H9 (cell line): ENCODE measurements around the gene KCNH5. TPM values are rescaled to one million over a fixed set of nuclear protein-coding genes. Genes with fewer than 3 reads are reported as not detected.

Experiments used
- DNase-seq: peaks from one replicate; pipeline ENCODE4 v3.0.0-alpha.2; 2017
- H2AFZ ChIP-seq: one replicate; pipeline ENCODE4 v1.6.1; 2013; ENCODE audit warnings: mild to moderate bottlenecking, low read length, control low read depth, moderate library complexity
- H2AK5ac ChIP-seq: 2 replicates; pipeline ENCODE4 v1.6.1; 2013; ENCODE audit warnings: low read length, control low read depth, mixed read lengths; ENCODE audit not compliant: insufficient read length
- H2BK120ac ChIP-seq: one replicate; pipeline ENCODE4 v1.6.1; 2013; ENCODE audit warnings: low read depth, mild to moderate bottlenecking, low read length, control low read depth, inconsistent platforms; ENCODE audit not compliant: poor library complexity, severe bottlenecking
- H2BK12ac ChIP-seq: 2 replicates; pipeline ENCODE4 v1.6.1; 2013; ENCODE audit warnings: low read length, control low read depth, mixed read lengths, low read depth; ENCODE audit not compliant: insufficient read length
- H2BK15ac ChIP-seq: 2 replicates; pipeline ENCODE4 v1.6.1; 2013; ENCODE audit warnings: low read depth, low read length, control low read depth
- H2BK20ac ChIP-seq: one replicate; pipeline ENCODE4 v1.6.1; 2013; ENCODE audit warnings: low read depth, mild to moderate bottlenecking, low read length, control low read depth, inconsistent platforms; ENCODE audit not compliant: poor library complexity, severe bottlenecking
- H2BK5ac ChIP-seq: 2 replicates; pipeline ENCODE4 v1.6.1; 2013; ENCODE audit warnings: low read length, control low read depth, mixed read lengths; ENCODE audit not compliant: insufficient read length
- H3K14ac ChIP-seq: 2 replicates; pipeline ENCODE4 v1.6.1; 2013; ENCODE audit warnings: low read length, control low read depth; ENCODE audit not compliant: insufficient read depth
- H3K18ac ChIP-seq: 2 replicates; pipeline ENCODE4 v1.6.1; 2013; ENCODE audit warnings: low read depth, mild to moderate bottlenecking, mixed read lengths, low read length, control low read depth; ENCODE audit not compliant: insufficient read length
- H3K23ac ChIP-seq: 2 replicates; pipeline ENCODE4 v1.6.1; 2013; ENCODE audit warnings: low read length, control low read depth, mixed read lengths, low read depth; ENCODE audit not compliant: insufficient read length
- H3K23me2 ChIP-seq: 2 replicates; pipeline ENCODE4 v1.6.1; 2013; ENCODE audit warnings: low read depth, mild to moderate bottlenecking, mixed read lengths, low read length, control low read depth; ENCODE audit not compliant: insufficient read length, poor library complexity, severe bottlenecking
- H3K27ac ChIP-seq: 2 replicates; pipeline ENCODE4 v1.5.1; 2013; ENCODE audit warnings: low read length, control low read depth, mixed read lengths, low read depth; ENCODE audit not compliant: insufficient read length
- H3K27me3 ChIP-seq: 2 replicates; pipeline ENCODE4 v1.6.1; 2013; ENCODE audit warnings: low read length, control low read depth, inconsistent platforms; ENCODE audit not compliant: insufficient read depth
- H3K4ac ChIP-seq: 2 replicates; pipeline ENCODE4 v1.6.1; 2013; ENCODE audit warnings: low read depth, mild to moderate bottlenecking, control low read depth, inconsistent platforms, low read length, moderate library complexity
- H3K4me1 ChIP-seq: 2 replicates; pipeline ENCODE4 v1.6.1; 2013; ENCODE audit warnings: low read length, control low read depth, inconsistent platforms; ENCODE audit not compliant: insufficient read depth
- H3K4me2 ChIP-seq: 2 replicates; pipeline ENCODE4 v1.6.1; 2013; ENCODE audit warnings: low read length, control low read depth, mixed read lengths; ENCODE audit not compliant: insufficient read length, insufficient read depth
- H3K56ac ChIP-seq: 2 replicates; pipeline ENCODE4 v1.6.1; 2013; ENCODE audit warnings: low read depth, mild to moderate bottlenecking, mixed read lengths, low read length, control low read depth; ENCODE audit not compliant: insufficient read length
- H3K79me1 ChIP-seq: 2 replicates; pipeline ENCODE4 v1.6.1; 2013; ENCODE audit warnings: low read depth, mild to moderate bottlenecking, moderate library complexity, low read length, control low read depth, inconsistent platforms; ENCODE audit not compliant: insufficient read depth, poor library complexity, severe bottlenecking
- H3K79me2 ChIP-seq: 2 replicates; pipeline ENCODE4 v1.6.1; 2013; ENCODE audit warnings: low read length, control low read depth, inconsistent platforms; ENCODE audit not compliant: insufficient read depth
- H3K9ac ChIP-seq: 2 replicates; pipeline ENCODE4 v1.6.1; 2013; ENCODE audit warnings: low read length, control low read depth, mixed read lengths; ENCODE audit not compliant: insufficient read length; ENCODE audit errors: extremely low read depth
- H3K9me3 ChIP-seq: one replicate; pipeline ENCODE4 v1.6.1; 2013; ENCODE audit warnings: low read depth, low read length, inconsistent platforms; ENCODE audit not compliant: control insufficient read depth
- H3T11ph ChIP-seq: one replicate; pipeline ENCODE4 v1.6.1; 2013; ENCODE audit warnings: mild to moderate bottlenecking, low read length, control low read depth, inconsistent platforms
- H4K20me1 ChIP-seq: one replicate; pipeline ENCODE4 v1.6.1; 2013; ENCODE audit not compliant: control insufficient read depth, insufficient read length, insufficient read depth
- H4K5ac ChIP-seq: 2 replicates; pipeline ENCODE4 v1.6.1; 2013; ENCODE audit warnings: low read depth, mild to moderate bottlenecking, mixed read lengths, low read length, control low read depth; ENCODE audit not compliant: insufficient read length
- H4K8ac ChIP-seq: replicated peaks from 2 replicates; pipeline ENCODE4 v1.6.1; 2013; ENCODE audit warnings: low read length, control low read depth, mixed read lengths, low read depth; ENCODE audit not compliant: insufficient read length
- H4K91ac ChIP-seq: 2 replicates; pipeline ENCODE4 v1.6.1; 2013; ENCODE audit warnings: low read depth, mild to moderate bottlenecking, moderate library complexity, mixed read lengths, low read length, control low read depth; ENCODE audit not compliant: insufficient read length
- H3K27ac Mint-ChIP-seq, 3 experiments: 2 replicates in 2 of 3; 3 replicates in 1 of 3; pipeline ENCODE4 v1.8.0; 2020 to 2021; ENCODE audit warnings: mixed read lengths in 3 of 3, mild to moderate bottlenecking in 1 of 3, moderate library complexity in 1 of 3
- H3K27me3 Mint-ChIP-seq: 2 replicates; pipeline ENCODE4 v1.8.0; 2021; ENCODE audit warnings: low read depth, mild to moderate bottlenecking, moderate library complexity, mixed read lengths
- H3K36me3 Mint-ChIP-seq, 3 experiments: 2 replicates in 2 of 3; 3 replicates in 1 of 3; pipeline ENCODE4 v1.8.0; 2020 to 2021; ENCODE audit warnings: low read depth in 3 of 3, mixed read lengths in 3 of 3; ENCODE audit not compliant: insufficient read depth in 1 of 3
- H3K4me1 Mint-ChIP-seq, 2 experiments: 2 replicates each; pipeline ENCODE4 v1.8.0; 2020; ENCODE audit warnings: mixed read lengths in 2 of 2
- H3K4me3 Mint-ChIP-seq, 2 experiments: 2 replicates in 1 of 2; 3 replicates in 1 of 2; pipeline ENCODE4 v1.8.0; 2020 to 2021; ENCODE audit warnings: mild to moderate bottlenecking in 2 of 2, mixed read lengths in 2 of 2, moderate library complexity in 1 of 2
- H3K9me3 Mint-ChIP-seq, 2 experiments: 2 replicates in 1 of 2; 3 replicates in 1 of 2; pipeline ENCODE4 v1.8.0; 2020; ENCODE audit warnings: mild to moderate bottlenecking in 2 of 2, mixed read lengths in 2 of 2, moderate library complexity in 1 of 2
- WGBS: extraction: QIAGEN DNeasy Blood & Tissue Kit; methylation state at CpG from one replicate; pipeline ENCODE4 v1.1.7; 2013; ENCODE audit warnings: missing lambda C conversion rate, low lambda C conversion rate, mixed read lengths; ENCODE audit not compliant: insufficient read length; ENCODE audit errors: extremely low coverage; 5-methylcytosine and 5-hydroxymethylcytosine counted together
- total RNA-seq: library from RNA; stranded (reverse); gene quantifications from 2 replicates; pipeline ENCODE4 v1.2.1, GENCODE V29; 2021
- TF ChIP-seq, protein P1 (sequence below): fragments of 200-600 bp; sonication (generic); conservative IDR thresholded peaks from 3 replicates; pipeline ENCODE4 v1.8.0; 2021; ENCODE audit warnings: antibody characterized with exemption, mild to moderate bottlenecking

The KCNH5 gene
- total RNA-seq, 1 experiment from 2014 or later = 0.42 TPM

DNA sequence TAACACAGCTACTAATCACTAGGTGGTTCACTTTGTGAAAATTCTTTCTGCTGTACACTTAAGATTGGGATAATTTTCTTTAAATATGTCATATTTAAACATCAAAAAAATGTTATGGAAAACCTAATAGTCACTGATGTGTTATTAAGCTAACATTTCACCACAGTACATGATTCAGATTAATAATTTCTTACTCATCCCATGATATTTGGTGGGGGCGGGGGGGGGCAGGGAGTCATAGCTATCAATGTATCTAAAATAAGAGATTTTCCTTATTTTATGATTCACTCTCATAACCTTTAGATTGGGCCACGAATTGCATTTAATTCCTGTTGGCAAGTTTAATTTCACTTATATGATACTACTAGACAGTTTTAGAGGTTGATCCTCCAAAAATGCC is 88.8 kb downstream of the KCNH5 start:
- no peak overlapping the region for H3K27ac Mint-ChIP-seq
- no peak overlapping the region for H2AK5ac ChIP-seq
- no peaks in the 10 kb centered on the region for H4K20me1 ChIP-seq
- peaks cover 1 to 4% (median 2%) of the 10 kb centered on the region in 3 experiments for H3K36me3 Mint-ChIP-seq
- no peaks in the 10 kb centered on the region for H3K4me1 ChIP-seq
- no peak overlapping the region for H3K27ac ChIP-seq
- H3K27me3 ChIP-seq = no peaks in the 10 kb centered on the region
- H3K9me3 ChIP-seq = peaks cover under 1% of the 10 kb centered on the region
- no CpG with 5 or more reads among the region's 2 CpGs for WGBS
- H4K5ac ChIP-seq = no peak overlapping the region
- peaks cover 3 to 5% of the 10 kb centered on the region in 2 experiments for H3K9me3 Mint-ChIP-seq
- H3K27me3 Mint-ChIP-seq = no peaks in the 10 kb centered on the region
- no peak overlapping the region for H2BK15ac ChIP-seq
- no peak overlapping the region for H3T11ph ChIP-seq
- no peak overlapping the region for H2BK12ac ChIP-seq
- no peak overlapping the region for H3K18ac ChIP-seq
- H3K4me2 ChIP-seq = no peak overlapping the region
- H3K23me2 ChIP-seq = no peaks in the 10 kb centered on the region
- H3K4ac ChIP-seq = no peak overlapping the region
- no peak overlapping the region for H3K56ac ChIP-seq
- no peak overlapping the region for H2BK20ac ChIP-seq
- H3K79me1 ChIP-seq = no peaks in the 10 kb centered on the region
- DNase-seq = no peak
- H2AFZ ChIP-seq = no peak overlapping the region
- no peak overlapping the region for H2BK5ac ChIP-seq
- H3K4me3 Mint-ChIP-seq = no peak overlapping the region
- H3K4me1 Mint-ChIP-seq = no peaks in the 10 kb centered on the region
- TF ChIP-seq, protein P1, sequence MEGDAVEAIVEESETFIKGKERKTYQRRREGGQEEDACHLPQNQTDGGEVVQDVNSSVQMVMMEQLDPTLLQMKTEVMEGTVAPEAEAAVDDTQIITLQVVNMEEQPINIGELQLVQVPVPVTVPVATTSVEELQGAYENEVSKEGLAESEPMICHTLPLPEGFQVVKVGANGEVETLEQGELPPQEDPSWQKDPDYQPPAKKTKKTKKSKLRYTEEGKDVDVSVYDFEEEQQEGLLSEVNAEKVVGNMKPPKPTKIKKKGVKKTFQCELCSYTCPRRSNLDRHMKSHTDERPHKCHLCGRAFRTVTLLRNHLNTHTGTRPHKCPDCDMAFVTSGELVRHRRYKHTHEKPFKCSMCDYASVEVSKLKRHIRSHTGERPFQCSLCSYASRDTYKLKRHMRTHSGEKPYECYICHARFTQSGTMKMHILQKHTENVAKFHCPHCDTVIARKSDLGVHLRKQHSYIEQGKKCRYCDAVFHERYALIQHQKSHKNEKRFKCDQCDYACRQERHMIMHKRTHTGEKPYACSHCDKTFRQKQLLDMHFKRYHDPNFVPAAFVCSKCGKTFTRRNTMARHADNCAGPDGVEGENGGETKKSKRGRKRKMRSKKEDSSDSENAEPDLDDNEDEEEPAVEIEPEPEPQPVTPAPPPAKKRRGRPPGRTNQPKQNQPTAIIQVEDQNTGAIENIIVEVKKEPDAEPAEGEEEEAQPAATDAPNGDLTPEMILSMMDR = no peak
- no peaks in the 10 kb centered on the region for H3K79me2 ChIP-seq
- H2BK120ac ChIP-seq = no peak overlapping the region
- no peak overlapping the region for H4K8ac ChIP-seq
- no peak overlapping the region for H4K91ac ChIP-seq
- no peak overlapping the region for H3K9ac ChIP-seq
- no peak overlapping the region for H3K14ac ChIP-seq
- H3K23ac ChIP-seq = no peak overlapping the region
